Peyer's patch (tissue), 4 donors: ENCODE results near the gene UST.

Experiments
- CTCF ChIP-seq, 6 experiments: fragments of 450-650 bp in 4 of 6; fragments of 200-600 bp in 2 of 6; sonication (generic) in 1 of 6; IDR thresholded peaks; one replicate each; pipeline ENCODE4 v1.5.1; 2017 to 2019; ENCODE audit warnings: antibody characterized with exemption in 6 of 6, mild to moderate bottlenecking in 3 of 6, moderate library complexity in 1 of 6
- POLR2A ChIP-seq, 2 donors: fragments of 450-650 bp; IDR thresholded peaks; one replicate each; pipeline ENCODE4 v1.5.1; 2017; ENCODE audit warnings: antibody characterized with exemption in 2 of 2, mild to moderate bottlenecking in 2 of 2, moderate library complexity in 2 of 2

DNA sequence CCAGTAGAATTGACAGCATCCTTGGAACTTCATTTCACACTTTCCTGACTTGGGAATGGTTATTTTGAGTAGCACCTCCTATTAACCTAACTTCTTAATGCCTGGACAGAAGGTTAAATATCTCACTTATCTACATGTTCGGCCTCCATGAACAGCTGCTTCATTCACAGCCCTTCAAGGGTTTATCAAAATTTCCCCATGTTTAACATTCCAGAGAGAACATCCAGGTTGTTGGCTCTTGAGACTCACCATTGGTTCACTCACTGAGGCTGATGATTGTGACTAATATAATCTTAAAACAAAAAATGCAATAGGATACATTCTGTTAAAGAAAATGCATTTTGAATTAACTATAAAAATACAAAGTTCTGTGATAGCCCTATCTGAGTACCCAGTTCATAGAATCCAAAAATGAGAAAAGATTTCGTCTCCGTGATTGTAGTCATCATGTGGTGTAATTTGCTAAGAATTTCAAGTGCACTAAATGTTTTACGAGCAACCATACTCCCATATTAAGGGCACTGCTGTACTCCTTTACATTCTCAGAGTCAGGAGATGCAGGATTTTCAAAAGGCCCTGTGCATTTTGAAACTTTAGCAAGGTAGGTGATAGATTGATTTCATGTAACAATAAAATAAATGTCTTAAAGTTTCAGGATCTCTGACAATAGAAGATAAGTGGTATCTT is 310.1 kb downstream of the UST start:
- no peak for TF ChIP-seq CTCF (IDR thresholded peaks at IDR 0.05)
- TF ChIP-seq POLR2A (IDR thresholded peaks at IDR 0.05), result no peak
